ENCODE measurements around the gene AGPAT1. TPM values are rescaled to one million over a fixed set of nuclear protein-coding genes. Genes with fewer than 3 reads are reported as not detected.

Gene AGPAT1
- polyA plus RNA-seq, 1 donor (not counting 4 experiments of a cell fraction or from before 2014, with no cell fraction given), result 46.4 TPM

GRCh38 chr6:32176476-32177182 lies 745 bp upstream of the AGPAT1 start:
- H3K27me3 ChIP-seq (ENCODE audit: control insufficient read depth, extremely low read depth, insufficient read depth, low read length), result no peaks in the 10 kb centered on the region
- H3K4me3 ChIP-seq (ENCODE audit: control insufficient read depth in 2 of 3, extremely low read depth in 1 of 3, insufficient read depth in 2 of 3, low read depth in 1 of 3, low read length in 3 of 3), result peak overlapping the region; percentile 76 to 95 (median 87)
- peaks cover 48% of the 10 kb centered on the region for H3K4me1 ChIP-seq (ENCODE audit: control insufficient read depth, extremely low read depth, insufficient read depth, low read length)
- no peak for DNase-seq (ENCODE audit: low read depth, low spot score)
- H3K79me2 ChIP-seq (ENCODE audit: control insufficient read depth, insufficient read depth, low read length), result peaks cover 30% of the 10 kb centered on the region
- H3K9me1 ChIP-seq (ENCODE audit: control insufficient read depth, extremely low read depth, insufficient read depth, low read length), result no peaks in the 10 kb centered on the region
- dilution Hi-C loops (cut with MboI; ENCODE audit: extremely low pct_ligation_motif_present, low sequenced_read_pairs), result no loop called here
- H3K27ac ChIP-seq (ENCODE audit: control insufficient read depth, insufficient read depth, low read length), result peak overlapping the region; percentile 97
- no peak for FAIRE-seq
- H4K20me1 ChIP-seq (ENCODE audit: control insufficient read depth, extremely low read depth, insufficient read depth, low read length), result no peaks in the 10 kb centered on the region
- peaks cover 3 to 10% of the 10 kb centered on the region in 2 experiments for H3K36me3 ChIP-seq (ENCODE audit: control insufficient read depth in 2 of 2, extremely low read depth in 1 of 2, insufficient read depth in 2 of 2, low read length in 2 of 2)
- peak overlapping the region; percentile 93 for H3K4me2 ChIP-seq (ENCODE audit: control insufficient read depth, extremely low read depth, insufficient read depth, low read depth, low read length)
- peak overlapping the region; percentile 72 for H2AFZ ChIP-seq (ENCODE audit: control insufficient read depth, low read length)
- peak overlapping the region; percentile 90 for H3K9ac ChIP-seq (ENCODE audit: control insufficient read depth, extremely low read depth, insufficient read depth, low read length)
- H3K9me3 ChIP-seq (ENCODE audit: control insufficient read depth, low read depth, low read length), result no peaks in the 10 kb centered on the region
- TF ChIP-seq, protein P1, sequence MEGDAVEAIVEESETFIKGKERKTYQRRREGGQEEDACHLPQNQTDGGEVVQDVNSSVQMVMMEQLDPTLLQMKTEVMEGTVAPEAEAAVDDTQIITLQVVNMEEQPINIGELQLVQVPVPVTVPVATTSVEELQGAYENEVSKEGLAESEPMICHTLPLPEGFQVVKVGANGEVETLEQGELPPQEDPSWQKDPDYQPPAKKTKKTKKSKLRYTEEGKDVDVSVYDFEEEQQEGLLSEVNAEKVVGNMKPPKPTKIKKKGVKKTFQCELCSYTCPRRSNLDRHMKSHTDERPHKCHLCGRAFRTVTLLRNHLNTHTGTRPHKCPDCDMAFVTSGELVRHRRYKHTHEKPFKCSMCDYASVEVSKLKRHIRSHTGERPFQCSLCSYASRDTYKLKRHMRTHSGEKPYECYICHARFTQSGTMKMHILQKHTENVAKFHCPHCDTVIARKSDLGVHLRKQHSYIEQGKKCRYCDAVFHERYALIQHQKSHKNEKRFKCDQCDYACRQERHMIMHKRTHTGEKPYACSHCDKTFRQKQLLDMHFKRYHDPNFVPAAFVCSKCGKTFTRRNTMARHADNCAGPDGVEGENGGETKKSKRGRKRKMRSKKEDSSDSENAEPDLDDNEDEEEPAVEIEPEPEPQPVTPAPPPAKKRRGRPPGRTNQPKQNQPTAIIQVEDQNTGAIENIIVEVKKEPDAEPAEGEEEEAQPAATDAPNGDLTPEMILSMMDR (optimal IDR thresholded peaks at IDR 0.05 in 1 of 3, IDR thresholded peaks at IDR 0.05 in 1 of 3, conservative IDR thresholded peaks at IDR 0.05 in 1 of 3; ENCODE audit: extremely low read depth in 1 of 3, insufficient read depth in 2 of 3, low read length in 3 of 3), result no peak
- TF ChIP-seq EZH2 (IDR thresholded peaks at IDR 0.05; ENCODE audit: low read length), result no peak

DNA sequence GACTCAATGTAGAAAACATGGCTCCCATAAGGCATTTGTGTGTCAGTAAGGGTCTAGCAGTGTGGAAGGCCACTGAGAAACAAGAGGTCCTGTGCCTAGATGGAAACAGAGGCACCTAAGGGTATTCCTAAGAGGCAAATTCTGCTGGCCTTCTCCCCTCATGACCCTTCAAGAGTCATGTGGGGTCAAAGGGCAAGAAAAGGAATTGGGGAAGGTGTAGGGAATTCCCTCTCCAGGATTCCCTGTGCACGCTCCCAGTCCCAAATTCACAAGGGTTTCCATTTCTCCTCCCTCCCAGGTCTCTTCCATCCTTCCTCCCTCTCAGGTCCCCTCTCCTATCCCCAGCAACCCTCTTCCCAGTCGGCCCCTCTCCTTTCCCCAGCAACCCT lies 568 bp downstream of the AGPAT1 start:
- no peaks in the 10 kb centered on the region for H3K27me3 ChIP-seq (ENCODE audit: control insufficient read depth, extremely low read depth, insufficient read depth, low read length)
- peak overlapping the region; percentile 96 for H3K4me2 ChIP-seq (ENCODE audit: control insufficient read depth, extremely low read depth, insufficient read depth, low read depth, low read length)
- FAIRE-seq (no peak), DNase-seq (ENCODE audit: low read depth, low spot score) (no peak)
- dilution Hi-C loops (cut with MboI; ENCODE audit: extremely low pct_ligation_motif_present, low sequenced_read_pairs), result no loop called here
- H3K4me3 ChIP-seq (ENCODE audit: control insufficient read depth in 2 of 3, extremely low read depth in 1 of 3, insufficient read depth in 2 of 3, low read depth in 1 of 3, low read length in 3 of 3), result peak overlapping the region; percentile 76 to 87 (median 86)
- H2AFZ ChIP-seq (ENCODE audit: control insufficient read depth, low read length), result no peak overlapping the region
- H4K20me1 ChIP-seq (ENCODE audit: control insufficient read depth, extremely low read depth, insufficient read depth, low read length), result no peaks in the 10 kb centered on the region
- H3K4me1 ChIP-seq (ENCODE audit: control insufficient read depth, extremely low read depth, insufficient read depth, low read length), result peaks cover 48% of the 10 kb centered on the region
- peak overlapping the region; percentile 90 for H3K9ac ChIP-seq (ENCODE audit: control insufficient read depth, extremely low read depth, insufficient read depth, low read length)
- H3K9me3 ChIP-seq (ENCODE audit: control insufficient read depth, low read depth, low read length), result no peaks in the 10 kb centered on the region
- H3K79me2 ChIP-seq (ENCODE audit: control insufficient read depth, insufficient read depth, low read length), result peaks cover 30% of the 10 kb centered on the region
- peak overlapping the region; percentile 51 for H3K27ac ChIP-seq (ENCODE audit: control insufficient read depth, insufficient read depth, low read length)
- no peak for TF ChIP-seq EZH2 (IDR thresholded peaks at IDR 0.05; ENCODE audit: low read length)
- TF ChIP-seq, protein P1 (optimal IDR thresholded peaks at IDR 0.05 in 1 of 3, IDR thresholded peaks at IDR 0.05 in 1 of 3, conservative IDR thresholded peaks at IDR 0.05 in 1 of 3; ENCODE audit: extremely low read depth in 1 of 3, insufficient read depth in 2 of 3, low read length in 3 of 3), result no peak
- peaks cover 3 to 9% of the 10 kb centered on the region in 2 experiments for H3K36me3 ChIP-seq (ENCODE audit: control insufficient read depth in 2 of 2, extremely low read depth in 1 of 2, insufficient read depth in 2 of 2, low read length in 2 of 2)
- H3K9me1 ChIP-seq (ENCODE audit: control insufficient read depth, extremely low read depth, insufficient read depth, low read length), result no peaks in the 10 kb centered on the region

Data from keratinocyte (primary cell).